Cardiac fibroblast (primary cell): Measurements from ENCODE around the gene CHMP3.

Source experiments
- DNase-seq, 2 donors: peaks; one replicate each; pipeline versions ENCODE4 v3.0.0 to v3.0.0-alpha.2; 2010; ENCODE audit warnings: low read depth in 2 of 2
- H3K4me3 ChIP-seq, 2 donors: replicated peaks in 1 of 2; 1 replicate in 1 of 2; 2 replicates in 1 of 2; pipeline ENCODE4 v1.5.1; 2011; ENCODE audit warnings: low read depth in 2 of 2, low read length in 2 of 2, mild to moderate bottlenecking in 2 of 2, moderate library complexity in 1 of 2
- CTCF ChIP-seq: IDR thresholded peaks from one replicate; pipeline ENCODE4 v1.5.1; 2011; ENCODE audit warnings: low read depth, mild to moderate bottlenecking, low read length, inconsistent platforms

Gene CHMP3

GRCh38 chr2:86562922-86563649 is at the start of gene CHMP3:
Gene CHMP3 (minus strand): TSS chr2:86563443. CDS start chr2:86563348, 95 bp downstream.
- DNase-seq, result peak; percentile 98
- peak within 1 kb of the TSS; percentile 84 to 88 for H3K4me3 ChIP-seq
- no peak for TF ChIP-seq CTCF

GRCh38 chr2:86610871-86611270 is 47.6 kb upstream of the CHMP3 start:
- DNase-seq, result no peak
- TF ChIP-seq CTCF, result no peak
- H3K4me3 ChIP-seq, result no peak overlapping the region

GRCh38 chr2:86608832-86609410 is 45.7 kb upstream of the CHMP3 start:
- no peak overlapping the region for H3K4me3 ChIP-seq
- TF ChIP-seq CTCF, result no peak
- no peak for DNase-seq

GRCh38 chr2:86603905-86604304 is 40.7 kb upstream of the CHMP3 start:
- no peak for DNase-seq
- no peak for TF ChIP-seq CTCF
- no peak overlapping the region for H3K4me3 ChIP-seq

GRCh38 chr2:86598966-86599365 is 35.7 kb upstream of the CHMP3 start:
- TF ChIP-seq CTCF, result no peak
- no peak overlapping the region for H3K4me3 ChIP-seq
- DNase-seq, result no peak

- TF ChIP-seq CTCF, result no peak
- DNase-seq, result no peak
- no peak overlapping the region for H3K4me3 ChIP-seq
Measured at GRCh38 chr2:86596118-86596517, 32.9 kb upstream of the CHMP3 start.

- H3K4me3 ChIP-seq, result no peak overlapping the region
- no peak for DNase-seq
- TF ChIP-seq CTCF, result no peak
Measured at GRCh38 chr2:86593266-86593665, 30.0 kb upstream of the CHMP3 start.
